Gastrocnemius medialis (tissue), 4 donors: ENCODE measurements around the gene TSC22D2. TPM values are rescaled to one million over a fixed set of nuclear protein-coding genes. Genes with fewer than 3 reads are reported as not detected.

Experiments
- ATAC-seq, 2 donors: fragments of 150-250 bp; one replicate each; pipeline ENCODE4 v1.9.1; 2016
- DNase-seq, 2 donors: peaks; one replicate each; pipeline ENCODE4 v3.0.0-alpha.2; 2019
- H3K27ac ChIP-seq, 4 donors: fragments of 200-600 bp; sonication (generic); 1 replicate in 1 of 4; 2 replicates in 3 of 4; pipeline ENCODE4 v1.5.1; 2016 to 2018; ENCODE audit warnings: mild to moderate bottlenecking in 2 of 4, moderate library complexity in 1 of 4
- H3K27me3 ChIP-seq, 3 donors: fragments of 200-600 bp; sonication (generic) in 2 of 3; 1 replicate in 1 of 3; 2 replicates in 2 of 3; pipeline versions ENCODE4 v1.5.1 to v1.6.0; 2016 to 2019; ENCODE audit warnings: mild to moderate bottlenecking in 1 of 3, moderate library complexity in 1 of 3
- H3K36me3 ChIP-seq, 2 donors: fragments of 200-600 bp; sonication (generic) in 1 of 2; one replicate each; pipeline ENCODE4 v1.5.1; 2017 to 2018
- H3K4me1 ChIP-seq, 2 donors: fragments of 200-600 bp; sonication (generic) in 1 of 2; one replicate each; pipeline ENCODE4 v1.5.1; 2016 to 2017; ENCODE audit warnings: mild to moderate bottlenecking in 2 of 2
- H3K4me3 ChIP-seq, 4 donors: fragments of 200-600 bp; sonication (generic) in 3 of 4; 1 replicate in 1 of 4; 2 replicates in 3 of 4; pipeline ENCODE4 v1.5.1; 2016 to 2019; ENCODE audit warnings: mild to moderate bottlenecking in 2 of 4
- H3K9me3 ChIP-seq, 3 donors: fragments of 200-600 bp; sonication (generic) in 2 of 3; 1 replicate in 1 of 3; 2 replicates in 2 of 3; pipeline ENCODE4 v1.5.1; 2016 to 2019
- POLR2A ChIP-seq, 2 donors: fragments of 450-650 bp; IDR thresholded peaks; one replicate each; pipeline ENCODE4 v1.6.1; 2017; ENCODE audit warnings: antibody characterized with exemption in 2 of 2, mild to moderate bottlenecking in 2 of 2, moderate library complexity in 2 of 2
- in situ Hi-C, 4 donors: fragments of 200-750 bp; cut with MboI; loops; one replicate each; pipeline versions ENCODE4 v1.15.0 to v1.8.0; 2017; ENCODE audit warnings: low sequenced_read_pairs in 4 of 4
- intact Hi-C: fragments of 100-400 bp; cut with DNase I; formaldehyde crosslinking; loops from one replicate; pipeline ENCODE4 v1.15.1; 2023; ENCODE audit warnings: low total_unique reads
- total RNA-seq, 4 donors: library from RNA; depleted of rRNA; stranded (reverse); fragments of >200 nt; gene quantifications; one replicate each; pipeline versions ENCODE4 v1.1.0 to v1.2.3, GENCODE V29; 2016
- TF ChIP-seq, protein P1 (sequence below), 5 experiments: fragments of 450-650 bp in 3 of 5; fragments of 200-600 bp in 2 of 5; sonication (generic) in 2 of 5; IDR thresholded peaks in 4 of 5; conservative IDR thresholded peaks in 1 of 5; 1 replicate in 4 of 5; 2 replicates in 1 of 5; pipeline ENCODE4 v1.5.1; 2016 to 2019; ENCODE audit warnings: antibody characterized with exemption in 5 of 5, mild to moderate bottlenecking in 3 of 5, moderate library complexity in 3 of 5

TSC22D2 gene
- total RNA-seq, 4 donors from 2014 or later: 12.9 to 16.1 (median 14.0) TPM

DNA sequence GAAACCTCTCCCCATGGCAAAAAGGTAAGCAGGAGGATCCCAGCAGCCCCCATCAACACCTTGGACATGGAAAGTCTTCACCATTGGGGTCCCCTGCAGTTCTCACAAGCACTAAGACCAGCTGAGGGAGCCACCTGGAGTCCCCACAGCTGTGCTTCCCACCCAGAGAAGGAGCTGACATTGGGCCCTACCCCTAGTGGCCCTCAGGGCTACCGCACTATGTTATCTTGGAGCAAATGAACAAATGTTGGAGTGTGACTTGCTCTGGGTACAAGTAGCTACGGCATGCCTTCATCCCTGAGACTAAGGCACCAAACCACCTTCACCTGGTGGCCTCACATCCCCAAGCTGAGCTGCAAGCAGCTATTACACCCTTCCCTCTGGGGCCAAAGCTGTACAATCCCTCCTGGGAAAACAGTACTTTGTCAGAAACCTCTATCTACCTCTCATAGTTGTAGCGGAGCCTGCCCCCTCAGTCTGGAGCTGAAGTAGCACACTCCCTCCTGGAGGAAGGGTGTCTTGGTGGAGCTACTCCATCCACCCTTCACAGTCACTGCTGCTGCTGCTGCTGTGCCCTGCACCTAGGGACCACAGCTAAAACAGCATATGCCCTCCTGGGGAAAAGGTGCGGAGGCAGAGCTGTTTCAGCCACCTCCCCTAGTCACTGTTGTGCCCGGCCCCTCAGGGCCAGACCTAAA, 95.5 kb downstream of the TSC22D2 start:
- no peaks in the 10 kb centered on the region for H3K36me3 ChIP-seq
- TF ChIP-seq, protein P1, sequence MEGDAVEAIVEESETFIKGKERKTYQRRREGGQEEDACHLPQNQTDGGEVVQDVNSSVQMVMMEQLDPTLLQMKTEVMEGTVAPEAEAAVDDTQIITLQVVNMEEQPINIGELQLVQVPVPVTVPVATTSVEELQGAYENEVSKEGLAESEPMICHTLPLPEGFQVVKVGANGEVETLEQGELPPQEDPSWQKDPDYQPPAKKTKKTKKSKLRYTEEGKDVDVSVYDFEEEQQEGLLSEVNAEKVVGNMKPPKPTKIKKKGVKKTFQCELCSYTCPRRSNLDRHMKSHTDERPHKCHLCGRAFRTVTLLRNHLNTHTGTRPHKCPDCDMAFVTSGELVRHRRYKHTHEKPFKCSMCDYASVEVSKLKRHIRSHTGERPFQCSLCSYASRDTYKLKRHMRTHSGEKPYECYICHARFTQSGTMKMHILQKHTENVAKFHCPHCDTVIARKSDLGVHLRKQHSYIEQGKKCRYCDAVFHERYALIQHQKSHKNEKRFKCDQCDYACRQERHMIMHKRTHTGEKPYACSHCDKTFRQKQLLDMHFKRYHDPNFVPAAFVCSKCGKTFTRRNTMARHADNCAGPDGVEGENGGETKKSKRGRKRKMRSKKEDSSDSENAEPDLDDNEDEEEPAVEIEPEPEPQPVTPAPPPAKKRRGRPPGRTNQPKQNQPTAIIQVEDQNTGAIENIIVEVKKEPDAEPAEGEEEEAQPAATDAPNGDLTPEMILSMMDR (IDR thresholded peaks at IDR 0.05 in 4 of 5, conservative IDR thresholded peaks at IDR 0.05 in 1 of 5): no peak
- no peak for TF ChIP-seq POLR2A (IDR thresholded peaks at IDR 0.05)
- ATAC-seq (no peak), DNase-seq (no peak)
- H3K4me3 ChIP-seq: no peak overlapping the region
- in situ Hi-C loops (loop anchor here in 2 of 4 donors (10.0 to 25.0 kb wide), 2 partner anchors 216 to 219 kb away; no protein-coding TSS in a partner anchor), intact Hi-C loops (no loop called here)
- no peaks in the 10 kb centered on the region for H3K4me1 ChIP-seq
- H3K27me3 ChIP-seq: no peaks in the 10 kb centered on the region
- no peak overlapping the region for H3K27ac ChIP-seq
- no peaks in the 10 kb centered on the region for H3K9me3 ChIP-seq

DNA sequence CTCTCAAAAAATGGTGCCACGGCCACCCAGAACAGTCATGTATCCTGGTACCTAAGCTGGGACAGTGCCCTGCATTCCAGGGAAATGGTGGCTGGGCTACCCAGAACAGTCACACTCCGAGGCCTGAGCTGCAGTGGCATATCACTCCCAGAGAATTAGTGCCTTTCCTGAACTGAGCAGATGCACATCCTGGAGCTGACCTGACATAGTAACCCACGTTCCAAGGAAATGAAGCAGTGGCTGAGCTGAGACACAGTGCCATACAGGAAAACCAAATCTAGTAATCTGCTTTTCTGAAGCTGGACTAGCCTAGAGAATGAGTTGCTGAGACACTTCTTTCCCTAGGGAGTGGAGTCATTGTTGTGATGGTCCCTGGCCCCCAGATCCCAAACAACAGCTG, 96.4 kb downstream of the TSC22D2 start:
- Histone ChIP-seq H3K27me3 (no peaks in the 10 kb centered on the region), H3K36me3 (no peaks in the 10 kb centered on the region), H3K4me3 (no peak overlapping the region), H3K9me3 (no peaks in the 10 kb centered on the region), H3K27ac (no peak overlapping the region), H3K4me1 (no peaks in the 10 kb centered on the region)
- TF ChIP-seq, protein P1 (IDR thresholded peaks at IDR 0.05 in 4 of 5, conservative IDR thresholded peaks at IDR 0.05 in 1 of 5): no peak
- TF ChIP-seq POLR2A (IDR thresholded peaks at IDR 0.05): no peak
- in situ Hi-C loops (loop anchor here in 2 of 4 donors (10.0 to 25.0 kb wide), 2 partner anchors 217 to 220 kb away; no protein-coding TSS in a partner anchor), intact Hi-C loops (no loop called here)
- ATAC-seq (no peak), DNase-seq (no peak)

DNA sequence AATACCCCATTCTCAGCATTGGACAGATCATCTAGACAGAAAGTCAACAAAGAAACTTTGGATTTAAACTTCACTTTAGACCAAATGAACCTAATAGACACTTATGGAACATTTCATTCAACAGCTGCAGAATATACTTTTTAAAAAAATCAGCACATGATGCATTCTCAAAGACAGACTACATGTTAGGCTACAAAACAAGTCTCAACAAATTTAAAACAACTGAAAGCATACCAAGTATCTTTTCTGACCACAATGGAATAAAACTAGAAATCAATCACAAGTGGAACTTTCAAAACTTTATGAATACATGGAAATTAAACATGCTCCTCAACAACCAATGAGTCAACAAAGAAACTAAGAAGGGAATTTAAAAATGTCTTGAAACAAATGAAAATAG, 100.3 kb downstream of the TSC22D2 start:
- in situ Hi-C loops (loop anchor here in 2 of 4 donors (10.0 to 25.0 kb wide), 2 partner anchors 221 to 224 kb away; no protein-coding TSS in a partner anchor), intact Hi-C loops (no loop called here)
- H3K9me3 ChIP-seq: no peaks in the 10 kb centered on the region
- H3K36me3 ChIP-seq: no peaks in the 10 kb centered on the region
- H3K27me3 ChIP-seq: no peaks in the 10 kb centered on the region
- TF ChIP-seq POLR2A (IDR thresholded peaks at IDR 0.05): no peak
- TF ChIP-seq, protein P1 (IDR thresholded peaks at IDR 0.05 in 4 of 5, conservative IDR thresholded peaks at IDR 0.05 in 1 of 5): no peak
- no peak overlapping the region for H3K4me3 ChIP-seq
- no peaks in the 10 kb centered on the region for H3K4me1 ChIP-seq
- no peak for ATAC-seq
- H3K27ac ChIP-seq: no peak overlapping the region
- DNase-seq: no peak

DNA sequence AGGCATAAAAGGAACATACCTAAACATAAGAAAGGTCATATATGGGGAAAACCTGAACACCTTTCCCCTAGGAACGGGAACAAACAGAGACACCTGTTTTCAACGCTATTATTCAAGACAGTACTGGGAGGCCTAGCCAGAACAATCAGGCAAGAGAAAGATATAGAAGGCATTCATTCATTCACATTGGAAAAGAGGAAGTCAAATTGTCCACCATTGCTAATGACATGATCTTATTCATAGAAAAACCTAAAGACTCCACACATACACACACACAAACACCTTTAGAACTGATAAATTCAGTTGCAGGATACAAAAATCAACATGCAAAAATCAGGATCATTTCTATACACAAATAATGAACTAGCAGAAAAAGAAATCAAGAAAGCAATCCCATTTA, 101.7 kb downstream of the TSC22D2 start:
- Histone ChIP-seq H3K36me3 (no peaks in the 10 kb centered on the region), H3K4me1 (no peaks in the 10 kb centered on the region), H3K9me3 (no peaks in the 10 kb centered on the region), H3K27ac (no peak overlapping the region), H3K27me3 (no peaks in the 10 kb centered on the region), H3K4me3 (no peak overlapping the region)
- no peak for DNase-seq
- in situ Hi-C loops: loop anchor here in 2 of 4 donors (10.0 to 25.0 kb wide), 2 partner anchors 222 to 225 kb away; no protein-coding TSS in a partner anchor
- TF ChIP-seq POLR2A (IDR thresholded peaks at IDR 0.05): no peak
- TF ChIP-seq, protein P1 (IDR thresholded peaks at IDR 0.05 in 4 of 5, conservative IDR thresholded peaks at IDR 0.05 in 1 of 5): no peak
- intact Hi-C loops: no loop called here
- ATAC-seq: no peak
